Stimulated activated CD8-positive, alpha-beta memory T cell treated with anti-CD3 and anti-CD28 coated beads, Interleukin-15, amount 100 ng/mL, for 1 hour (primary cell): ENCODE data around the gene TARM1.

Experiments
- DNase-seq: peaks from one replicate; pipeline ENCODE4 v3.0.0-alpha.2; 2020; ENCODE audit warnings: low read depth

The TARM1 gene

DNA sequence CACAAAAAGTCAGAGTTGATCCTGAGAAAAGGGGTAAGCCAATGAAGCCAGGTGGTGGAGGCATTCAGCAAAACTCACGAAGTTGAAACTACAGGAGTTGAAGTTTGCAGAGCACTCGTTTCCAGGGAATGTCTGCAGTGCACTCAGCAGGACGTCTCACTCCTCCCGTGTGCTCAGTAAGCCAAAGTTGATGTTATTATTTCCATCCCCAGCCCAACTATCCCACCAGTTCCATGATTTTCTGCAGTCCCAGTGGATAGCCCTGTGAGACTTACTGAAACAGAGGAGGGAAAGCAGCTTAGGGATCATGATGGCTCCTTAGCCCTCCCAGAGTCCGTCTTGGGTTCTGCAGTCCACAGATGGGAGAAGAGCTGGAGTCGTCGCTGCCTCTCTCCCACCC, at the start of gene TARM1:
Gene TARM1, minus strand, starts transcription at position 334 of the 400 bp plus-strand sequence. Its CDS starts 25 bp downstream, at position 309.
- DNase-seq: no peak

DNA sequence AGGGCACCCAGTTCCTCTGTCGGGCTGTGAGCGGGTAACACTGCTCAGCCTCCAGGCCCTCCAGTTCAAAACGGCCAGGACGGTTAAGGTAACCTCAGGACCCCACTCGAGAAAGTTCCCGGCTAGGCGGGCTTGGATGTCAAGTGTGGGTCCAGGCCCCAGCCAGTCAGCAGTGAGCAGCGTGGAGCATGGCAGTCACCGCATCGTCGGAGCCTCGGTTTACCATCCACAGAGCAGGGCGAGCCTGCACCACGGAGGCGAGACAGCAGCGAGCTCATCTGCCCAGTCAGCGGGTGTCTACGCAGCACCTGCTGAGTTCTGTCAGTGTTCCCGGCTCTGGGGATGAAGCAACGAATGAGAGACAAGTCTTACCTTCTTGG, 48.4 kb upstream of the TARM1 start:
- no peak for DNase-seq

DNA sequence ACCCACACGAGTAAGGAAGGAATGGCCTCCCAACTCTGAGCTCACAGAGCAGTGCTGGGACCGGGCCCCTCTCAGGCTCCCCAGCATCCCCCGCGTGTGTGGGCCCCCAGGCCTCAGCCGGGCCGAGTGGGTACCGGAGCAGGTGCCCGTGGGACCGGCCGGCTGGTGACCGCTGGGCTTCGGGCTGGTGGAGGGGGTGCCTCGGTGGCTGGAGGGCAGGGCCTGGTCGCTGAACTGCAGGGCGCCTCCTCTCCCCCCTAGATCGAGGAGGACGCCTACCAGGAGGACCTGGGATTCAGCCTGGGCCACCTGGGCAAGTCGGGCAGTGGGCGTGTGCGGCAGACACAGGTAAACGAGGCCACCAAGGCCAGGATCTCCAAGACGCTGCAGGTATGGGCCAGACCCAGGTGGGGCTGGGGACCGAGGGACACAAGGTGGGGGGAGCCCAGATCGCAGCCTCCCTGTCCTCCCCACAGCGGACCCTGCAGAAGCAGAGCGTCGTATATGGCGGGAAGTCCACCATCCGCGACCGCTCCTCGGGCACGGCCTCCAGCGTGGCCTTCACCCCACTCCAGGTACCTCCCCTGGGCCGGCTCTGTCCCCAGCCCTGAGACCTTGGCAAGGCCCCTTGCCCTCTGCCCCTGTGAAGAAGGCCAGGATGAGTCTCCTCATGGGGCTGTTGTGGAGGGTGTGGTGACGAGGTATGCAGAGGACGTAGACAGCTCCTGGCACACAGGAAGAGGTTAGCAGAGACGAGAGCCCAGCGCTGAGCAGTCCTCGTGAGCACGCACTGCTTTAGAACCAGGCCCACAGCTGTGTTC, 47.8 kb upstream of the TARM1 start:
- no peak for DNase-seq

GRCh38 chr19:54128441-54128725, 47.2 kb upstream of the TARM1 start:
- DNase-seq: no peak

DNA sequence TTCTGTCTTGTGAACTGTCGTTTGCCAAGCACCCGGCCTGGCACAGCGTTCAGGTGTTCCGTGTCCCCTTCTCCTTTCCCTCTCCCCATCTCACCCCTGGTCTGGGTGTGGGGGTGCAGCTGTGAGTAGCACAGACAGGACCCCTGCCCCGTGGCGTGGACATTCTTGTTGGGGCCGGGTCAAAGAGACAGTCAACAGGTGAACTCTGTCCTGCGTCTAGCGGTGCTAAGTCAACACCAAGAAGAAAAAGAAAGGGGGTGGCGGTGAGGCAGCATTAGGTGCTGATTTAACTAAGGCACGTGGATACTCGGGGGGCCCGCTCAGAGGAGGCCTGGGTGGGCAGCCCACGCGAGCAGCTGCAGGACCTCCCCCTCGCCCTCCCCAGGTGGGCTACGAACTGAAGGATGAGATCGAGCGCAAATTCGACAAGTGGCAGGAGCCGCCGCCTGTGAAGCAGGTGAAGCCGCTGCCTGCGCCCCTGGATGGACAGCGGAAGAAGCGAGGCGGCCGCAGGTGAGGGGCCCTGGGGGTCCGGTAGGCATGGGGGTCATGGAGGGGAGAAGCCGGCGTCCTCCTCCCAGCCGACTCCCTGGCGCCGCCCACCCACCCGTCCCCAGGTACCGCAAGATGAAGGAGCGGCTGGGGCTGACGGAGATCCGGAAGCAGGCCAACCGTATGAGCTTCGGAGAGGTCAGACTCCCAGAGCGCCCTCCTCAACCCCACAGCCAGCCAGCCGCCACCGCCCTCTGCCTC, 46.7 kb upstream of the TARM1 start:
- no peak for DNase-seq

GRCh38 chr19:54125713-54126112, 44.5 kb upstream of the TARM1 start:
- DNase-seq: no peak

- DNase-seq: no peak
Measured at GRCh38 chr19:54124393-54124792, 43.2 kb upstream of the TARM1 start.

DNA sequence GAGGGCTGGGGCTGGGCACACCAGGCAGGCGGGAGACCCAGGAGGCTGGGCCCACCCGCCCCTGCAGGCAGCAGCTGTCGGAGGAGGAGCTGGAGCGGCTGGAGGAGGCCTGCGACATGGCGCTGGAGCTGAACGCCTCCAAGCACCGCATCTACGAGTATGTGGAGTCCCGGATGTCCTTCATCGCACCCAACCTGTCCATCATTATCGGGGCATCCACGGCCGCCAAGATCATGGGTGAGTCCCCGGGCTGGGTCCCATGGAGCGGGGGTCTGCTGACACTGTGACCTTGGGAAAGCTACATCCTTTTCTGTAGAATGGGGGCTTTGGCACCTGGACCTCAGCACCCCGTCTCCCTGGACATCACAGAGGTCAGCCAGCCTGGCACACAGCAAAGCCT, 42.5 kb upstream of the TARM1 start:
- DNase-seq: no peak

- DNase-seq: no peak
Measured at GRCh38 chr19:54121259-54121658, 40.1 kb upstream of the TARM1 start.

DNA sequence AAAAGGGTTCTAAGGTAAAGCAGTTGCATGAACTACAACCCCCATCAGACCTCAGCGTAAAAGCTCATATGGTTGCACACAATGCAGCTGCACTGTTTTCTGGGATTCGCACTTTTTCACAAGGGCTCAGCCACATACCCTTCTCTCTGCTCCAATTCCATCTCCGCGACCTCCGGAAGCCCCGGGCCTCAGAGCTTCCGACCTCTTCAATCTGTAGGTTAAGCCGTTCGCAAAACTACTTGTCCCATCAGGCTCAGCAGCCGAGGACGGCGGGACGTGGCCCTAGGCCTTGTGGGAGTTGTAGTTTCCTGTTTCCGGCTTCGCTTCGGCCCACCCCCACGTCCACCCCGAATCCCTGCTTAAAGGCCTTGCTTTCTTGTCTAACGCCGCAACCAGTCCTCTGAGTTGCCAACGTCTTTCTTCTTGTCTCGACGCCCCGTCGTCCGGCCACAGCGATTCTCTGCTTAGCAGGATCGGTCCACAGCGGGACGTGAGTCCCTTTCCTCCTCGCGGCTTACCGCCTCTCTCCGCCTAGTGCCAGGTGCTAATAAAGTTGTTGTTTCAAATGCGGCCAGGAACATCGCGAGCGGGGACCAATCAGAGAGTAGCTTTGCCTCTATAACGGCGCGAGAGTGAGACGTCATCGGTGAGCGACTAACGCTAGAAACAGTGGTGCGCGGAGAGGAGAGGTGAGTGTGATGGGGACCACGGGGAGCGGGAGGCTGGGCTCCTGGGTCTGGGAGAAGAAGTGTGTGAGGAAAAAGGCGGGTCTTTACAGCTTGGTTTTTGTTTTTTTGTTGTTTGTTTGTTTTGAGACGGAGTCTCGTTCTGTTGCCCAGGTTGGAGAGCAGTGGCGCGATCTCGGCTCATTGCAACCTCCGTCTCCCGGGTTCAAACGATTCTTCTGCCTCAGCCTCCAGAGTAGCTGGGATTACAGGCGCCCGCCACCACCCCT, 34.2 kb upstream of the TARM1 start, which contains the start of the genes PRPF31 and TFPT:
Gene PRPF31, plus strand, starts transcription at position 646 of the 955 bp plus-strand sequence. CDS start 2,525 bp downstream, outside the sequence.
Gene TFPT, minus strand, starts transcription at position 549 of the 955 bp plus-strand sequence. Its CDS starts 388 bp downstream, at position 161.
- peak; percentile 96 for DNase-seq

DNA sequence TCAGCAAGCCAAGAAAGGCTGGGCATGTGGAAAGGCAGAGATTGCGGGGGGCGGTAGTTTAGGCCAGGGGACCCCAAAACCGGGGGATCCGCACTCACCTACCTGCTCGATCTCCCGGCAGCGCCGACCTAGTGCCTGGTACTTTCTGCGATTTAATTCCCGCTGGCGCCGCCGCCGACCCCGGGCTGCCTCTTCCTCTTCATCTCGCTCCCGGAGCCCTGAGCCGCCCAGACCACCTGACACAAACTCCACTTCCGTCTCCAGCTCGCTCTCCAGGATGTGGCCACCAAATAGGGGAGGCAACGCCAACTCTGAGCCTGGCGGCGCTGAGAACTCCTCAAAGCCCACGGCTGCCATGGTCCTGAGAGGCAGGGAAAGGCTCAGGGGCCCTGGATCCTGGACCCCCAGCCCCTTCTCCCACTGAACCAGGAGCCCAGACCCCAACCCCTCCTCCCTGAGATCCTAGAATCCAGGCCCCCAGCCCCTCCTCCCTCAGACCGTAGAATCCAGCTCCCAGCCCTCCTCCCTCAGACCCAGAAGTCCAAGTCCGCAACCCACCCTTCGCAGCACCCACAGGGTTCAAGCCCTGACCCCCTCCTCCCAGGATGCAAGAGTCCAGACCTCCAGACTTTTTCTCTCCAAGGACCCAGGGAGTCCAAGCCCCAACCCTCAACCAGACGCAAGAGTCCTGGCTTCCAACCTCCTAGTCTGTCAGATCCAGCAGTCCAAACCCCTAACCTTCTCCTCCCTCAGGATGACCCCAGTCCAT, 33.4 kb upstream of the TARM1 start:
- DNase-seq: no peak

- DNase-seq: no peak
Measured at GRCh38 chr19:54109651-54110050, 28.5 kb upstream of the TARM1 start.

DNA sequence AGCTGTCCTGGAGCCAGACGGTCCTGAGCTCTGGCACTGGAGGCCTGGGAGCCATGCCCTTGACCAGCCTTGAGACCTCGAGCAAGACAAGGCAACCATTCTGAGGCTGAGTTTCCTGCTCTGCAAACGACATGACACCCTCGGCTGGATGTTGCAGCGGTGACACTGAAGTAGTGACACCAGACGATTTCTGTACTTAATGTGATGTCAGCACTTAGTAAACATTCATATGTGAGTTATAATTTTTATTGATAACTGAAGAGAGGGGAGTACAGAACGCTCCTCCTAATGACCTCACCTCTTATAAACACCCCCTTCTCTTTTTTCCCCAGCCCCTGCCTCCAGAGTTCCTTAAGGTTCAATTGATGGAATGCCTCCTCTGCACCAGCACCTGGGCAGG, 27.3 kb upstream of the TARM1 start:
- DNase-seq: no peak

DNA sequence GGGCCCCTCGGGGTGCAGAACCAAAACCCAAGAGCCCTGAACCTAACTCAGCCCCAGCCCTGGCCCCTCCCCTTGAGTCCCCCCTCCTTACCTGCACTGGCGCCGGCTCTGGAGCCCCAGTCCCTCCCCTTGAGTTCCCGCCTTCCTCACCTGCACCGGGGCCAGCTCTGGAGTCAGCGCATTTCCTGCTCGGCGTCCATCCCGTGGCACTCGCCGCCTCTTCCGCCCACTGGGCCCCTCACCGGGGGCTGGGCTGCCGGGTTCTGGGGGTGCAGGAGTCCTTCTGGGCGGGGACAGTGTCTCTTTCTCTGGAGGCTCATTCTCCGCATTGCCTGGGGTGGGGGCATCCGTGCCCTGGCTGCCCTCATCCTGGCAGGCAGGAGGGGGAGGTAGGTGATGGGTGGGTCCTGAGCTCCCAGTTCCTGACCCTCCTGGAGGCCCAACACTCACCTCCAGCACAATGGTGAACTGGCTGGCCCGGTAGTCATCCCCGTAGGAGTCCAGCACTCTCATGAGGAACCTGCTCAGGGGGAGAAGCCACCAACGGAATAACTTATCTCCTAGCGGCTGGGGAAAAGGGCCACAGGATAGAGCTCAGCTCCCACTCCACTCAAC, 26.8 kb upstream of the TARM1 start:
- no peak for DNase-seq

DNA sequence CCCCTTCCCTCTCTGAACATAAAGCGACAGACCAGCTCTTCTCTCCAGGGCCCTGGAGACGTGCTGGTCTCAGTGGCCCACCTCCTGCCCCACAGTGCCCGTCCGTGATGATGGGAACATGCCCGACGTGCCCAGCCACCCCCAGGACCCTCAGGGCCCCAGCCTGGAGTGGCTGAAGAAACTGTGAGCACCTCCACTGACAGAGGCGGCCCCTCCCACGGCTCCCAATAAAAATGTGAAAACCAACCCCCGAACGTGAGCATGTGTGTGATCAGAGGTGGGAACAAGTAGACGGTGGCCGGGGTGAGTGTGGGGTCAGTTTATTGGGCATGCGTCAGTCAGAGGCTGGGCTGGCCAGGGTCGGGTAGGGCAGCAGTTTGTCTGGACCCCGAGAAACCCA, 25.6 kb upstream of the TARM1 start:
- DNase-seq: no peak

GRCh38 chr19:54105796-54106195, 24.6 kb upstream of the TARM1 start:
- no peak for DNase-seq

DNA sequence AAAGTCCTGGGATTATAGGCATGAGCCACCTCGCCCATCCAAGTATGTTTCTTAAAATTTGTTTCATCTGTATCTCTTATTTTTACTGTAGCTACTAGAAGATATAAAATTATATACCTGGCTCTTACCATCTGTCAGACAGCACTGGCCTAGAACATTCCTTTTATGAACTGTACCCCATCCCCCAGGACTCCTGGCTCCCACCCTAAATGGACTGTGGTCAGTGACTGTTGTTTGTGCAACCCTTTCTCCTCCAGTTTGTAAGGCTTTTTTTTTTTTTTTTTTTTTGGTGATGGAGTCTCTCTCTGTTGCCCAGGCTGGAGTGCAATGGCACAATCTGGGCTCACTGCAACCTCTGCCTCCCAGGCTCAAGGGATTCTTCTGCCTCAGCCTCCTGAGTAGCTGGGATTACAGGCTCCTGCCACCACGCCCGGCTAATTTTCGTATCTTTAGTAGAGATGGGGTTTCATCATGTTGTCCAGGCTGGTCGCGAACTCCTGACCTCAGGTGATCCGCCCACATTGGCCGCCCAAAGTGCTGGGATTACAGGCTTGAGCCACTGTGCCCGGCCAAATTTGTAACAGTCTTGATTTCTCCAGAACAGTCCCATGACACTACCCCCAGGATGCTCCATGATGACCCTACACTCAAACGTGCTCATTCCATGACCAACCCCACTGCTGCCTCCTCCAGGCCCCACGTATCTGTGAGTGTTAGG, 24.0 kb upstream of the TARM1 start:
- no peak for DNase-seq

DNA sequence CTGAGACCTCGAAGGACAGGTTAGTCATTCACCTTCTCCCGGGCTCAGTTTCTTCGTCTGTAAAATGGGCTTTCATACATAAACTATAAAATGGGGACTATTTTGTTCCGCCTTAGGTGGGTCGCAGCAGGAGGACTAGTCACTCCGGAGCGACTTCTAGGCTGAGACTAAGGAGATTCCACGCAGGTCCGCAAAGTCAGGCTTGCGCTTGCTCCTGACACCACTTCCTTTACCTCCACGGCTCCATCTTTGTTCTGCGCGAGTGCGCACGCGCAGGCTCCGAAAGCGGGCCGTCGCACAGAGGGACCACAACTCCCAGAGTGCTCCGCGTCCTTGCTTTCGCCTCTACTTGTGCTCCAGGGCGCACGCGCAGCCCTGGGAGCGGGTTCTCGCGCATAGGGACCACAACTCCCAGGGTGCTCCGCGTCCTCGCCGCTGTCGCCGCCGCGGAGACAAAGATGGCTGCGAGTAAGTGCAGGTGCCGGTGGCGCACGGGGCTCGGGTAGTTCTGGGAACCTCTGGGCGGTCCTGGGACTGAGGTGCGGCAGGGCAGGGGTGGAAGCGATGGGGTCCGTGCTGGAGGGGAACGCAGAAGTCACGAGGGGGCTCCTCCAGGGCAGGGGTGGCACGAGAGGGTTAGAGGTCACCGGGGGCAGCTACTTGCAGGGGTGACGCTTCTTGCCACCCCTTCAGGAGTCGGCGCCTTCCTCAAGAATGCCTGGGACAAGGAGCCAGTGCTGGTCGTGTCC, 21.4 kb upstream of the TARM1 start, which contains the start of gene NDUFA3:
Gene NDUFA3, plus strand, starts transcription at position 435 of the 749 bp plus-strand sequence. Its CDS starts 24 bp downstream, at position 459.
- DNase-seq: peak; percentile 90

- no peak for DNase-seq
Measured at GRCh38 chr19:54100561-54100960, 19.4 kb upstream of the TARM1 start, which contains the start of gene OSCAR. Gene OSCAR (minus strand): TSS chr19:54100803. CDS start chr19:54100792, 11 bp downstream.
